WERI-Rb-1 (cell line): Measurements from ENCODE around the gene ADIRF.

Experiments used
- DNase-seq: peaks from one replicate; pipeline ENCODE4 v3.0.0-alpha.2; 2020
- H3K27ac ChIP-seq: fragments of 250-450 bp; sonication (Bioruptor Pico); 2 replicates; pipeline ENCODE4 v1.5.1; 2020; ENCODE audit warnings: mild to moderate bottlenecking, moderate library complexity
- H3K27me3 ChIP-seq: fragments of 250-450 bp; sonication (Bioruptor Pico); 2 replicates; pipeline ENCODE4 v1.5.1; 2021; ENCODE audit warnings: mild to moderate bottlenecking, low read depth, moderate library complexity; ENCODE audit not compliant: insufficient read depth, severe bottlenecking
- H3K36me3 ChIP-seq: fragments of 250-450 bp; sonication (Bioruptor Pico); 2 replicates; pipeline ENCODE4 v1.5.1; 2020; ENCODE audit warnings: mild to moderate bottlenecking, moderate library complexity
- H3K4me3 ChIP-seq: 2 replicates; pipeline ENCODE4 v1.5.1; 2011; ENCODE audit warnings: low read depth, mild to moderate bottlenecking, control low read depth, low read length
- H3K9me3 ChIP-seq: fragments of 250-450 bp; sonication (Bioruptor Pico); 2 replicates; pipeline ENCODE4 v1.5.1; 2021; ENCODE audit warnings: mild to moderate bottlenecking, moderate library complexity; ENCODE audit not compliant: severe bottlenecking
- TF ChIP-seq, protein P1 (sequence below): IDR thresholded peaks from 2 replicates; pipeline ENCODE4 v1.5.1; 2011; ENCODE audit warnings: low read depth, mild to moderate bottlenecking, control low read depth, inconsistent platforms, low read length

Gene ADIRF

DNA sequence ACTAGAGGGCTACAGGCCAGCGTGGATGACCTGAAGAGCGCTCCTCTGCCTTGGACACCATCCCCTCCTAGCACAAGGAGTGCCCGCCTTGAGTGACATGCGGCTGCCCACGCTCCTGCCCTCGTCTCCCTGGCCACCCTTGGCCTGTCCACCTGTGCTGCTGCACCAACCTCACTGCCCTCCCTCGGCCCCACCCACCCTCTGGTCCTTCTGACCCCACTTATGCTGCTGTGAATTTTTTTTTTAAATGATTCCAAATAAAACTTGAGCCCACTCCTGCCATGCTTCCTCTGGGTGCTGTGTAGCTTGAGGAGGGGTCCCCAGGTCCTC, 5.3 kb upstream of the ADIRF start:
- H3K4me3 ChIP-seq: no peak overlapping the region
- no peak overlapping the region; the same call in 1 of the 2 replicates for H3K27ac ChIP-seq
- H3K9me3 ChIP-seq: no peaks in the 10 kb centered on the region
- H3K36me3 ChIP-seq: no peaks in the 10 kb centered on the region
- no peak for DNase-seq
- no peaks in the 10 kb centered on the region for H3K27me3 ChIP-seq
- TF ChIP-seq, protein P1, sequence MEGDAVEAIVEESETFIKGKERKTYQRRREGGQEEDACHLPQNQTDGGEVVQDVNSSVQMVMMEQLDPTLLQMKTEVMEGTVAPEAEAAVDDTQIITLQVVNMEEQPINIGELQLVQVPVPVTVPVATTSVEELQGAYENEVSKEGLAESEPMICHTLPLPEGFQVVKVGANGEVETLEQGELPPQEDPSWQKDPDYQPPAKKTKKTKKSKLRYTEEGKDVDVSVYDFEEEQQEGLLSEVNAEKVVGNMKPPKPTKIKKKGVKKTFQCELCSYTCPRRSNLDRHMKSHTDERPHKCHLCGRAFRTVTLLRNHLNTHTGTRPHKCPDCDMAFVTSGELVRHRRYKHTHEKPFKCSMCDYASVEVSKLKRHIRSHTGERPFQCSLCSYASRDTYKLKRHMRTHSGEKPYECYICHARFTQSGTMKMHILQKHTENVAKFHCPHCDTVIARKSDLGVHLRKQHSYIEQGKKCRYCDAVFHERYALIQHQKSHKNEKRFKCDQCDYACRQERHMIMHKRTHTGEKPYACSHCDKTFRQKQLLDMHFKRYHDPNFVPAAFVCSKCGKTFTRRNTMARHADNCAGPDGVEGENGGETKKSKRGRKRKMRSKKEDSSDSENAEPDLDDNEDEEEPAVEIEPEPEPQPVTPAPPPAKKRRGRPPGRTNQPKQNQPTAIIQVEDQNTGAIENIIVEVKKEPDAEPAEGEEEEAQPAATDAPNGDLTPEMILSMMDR: no peak

DNA sequence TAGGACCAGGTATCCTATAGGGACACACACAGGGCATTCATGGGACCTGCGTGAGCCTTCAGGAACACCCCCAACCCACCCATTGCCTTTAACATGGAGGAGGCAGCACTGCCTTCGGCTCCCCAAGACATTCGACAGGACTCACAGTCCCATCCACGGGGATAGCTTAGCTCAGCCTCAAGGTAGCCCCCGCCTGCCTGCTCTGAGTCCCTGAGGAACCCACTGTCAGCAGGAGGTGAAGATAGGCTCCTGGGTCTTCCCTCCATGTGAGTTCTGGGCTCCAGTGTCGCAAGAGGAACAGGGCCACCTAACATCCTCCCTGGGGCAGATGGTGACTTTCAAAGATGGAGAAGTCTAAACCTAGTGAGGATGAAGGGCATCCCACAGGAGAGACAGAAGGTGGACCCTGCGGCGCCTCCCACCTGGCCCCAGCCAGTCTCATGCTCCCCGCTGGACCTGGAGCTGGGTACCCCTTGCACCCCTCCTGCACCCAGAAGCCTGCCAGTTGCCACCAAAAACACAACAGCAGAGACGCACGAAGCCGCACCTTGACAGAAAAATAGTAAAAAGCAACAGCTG, 4.9 kb upstream of the ADIRF start:
- Histone ChIP-seq H3K27ac (peak overlapping the region; percentile 53), H3K4me3 (no peak overlapping the region), H3K27me3 (no peaks in the 10 kb centered on the region), H3K9me3 (no peaks in the 10 kb centered on the region), H3K36me3 (no peaks in the 10 kb centered on the region)
- TF ChIP-seq, protein P1: no peak
- no peak for DNase-seq

GRCh38 chr10:86964061-86964846, 4.0 kb upstream of the ADIRF start:
- Histone ChIP-seq H3K9me3 (no peaks in the 10 kb centered on the region), H3K4me3 (no peak overlapping the region), H3K36me3 (no peaks in the 10 kb centered on the region), H3K27me3 (no peaks in the 10 kb centered on the region), H3K27ac (peak overlapping the region; percentile 53)
- TF ChIP-seq, protein P1: no peak
- no peak for DNase-seq

DNA sequence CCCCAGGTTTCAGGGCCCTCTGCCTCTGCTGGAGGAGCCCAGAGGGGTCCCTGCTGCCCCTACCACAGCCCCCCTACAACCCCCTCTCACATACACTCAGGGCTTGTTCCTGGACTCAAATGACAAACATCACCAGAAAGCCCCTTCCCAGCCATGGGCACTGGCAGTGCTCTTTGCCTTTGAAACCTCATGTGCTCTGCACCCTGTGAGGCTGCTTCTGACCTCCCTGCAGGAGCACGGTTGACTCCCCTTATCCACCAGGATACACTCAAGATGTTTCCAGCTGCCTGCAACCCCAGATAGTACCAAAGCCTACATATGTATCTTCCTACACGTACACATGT, 3.5 kb upstream of the ADIRF start:
- H3K4me3 ChIP-seq: no peak overlapping the region
- TF ChIP-seq, protein P1: no peak
- H3K9me3 ChIP-seq: no peaks in the 10 kb centered on the region
- H3K36me3 ChIP-seq: no peaks in the 10 kb centered on the region
- H3K27me3 ChIP-seq: no peaks in the 10 kb centered on the region
- H3K27ac ChIP-seq: no peak overlapping the region
- no peak for DNase-seq

- no peaks in the 10 kb centered on the region for H3K9me3 ChIP-seq
- H3K27me3 ChIP-seq: no peaks in the 10 kb centered on the region
- H3K27ac ChIP-seq: peak overlapping the region; percentile 81
- H3K4me3 ChIP-seq: no peak overlapping the region
- no peak for DNase-seq
- no peaks in the 10 kb centered on the region for H3K36me3 ChIP-seq
- TF ChIP-seq, protein P1: no peak
These were observed 2.2 kb upstream of the ADIRF start for GRCh38 chr10:86965986-86966654.
